ENCODE measurements around the gene C16orf82.

The C16orf82 gene

DNA sequence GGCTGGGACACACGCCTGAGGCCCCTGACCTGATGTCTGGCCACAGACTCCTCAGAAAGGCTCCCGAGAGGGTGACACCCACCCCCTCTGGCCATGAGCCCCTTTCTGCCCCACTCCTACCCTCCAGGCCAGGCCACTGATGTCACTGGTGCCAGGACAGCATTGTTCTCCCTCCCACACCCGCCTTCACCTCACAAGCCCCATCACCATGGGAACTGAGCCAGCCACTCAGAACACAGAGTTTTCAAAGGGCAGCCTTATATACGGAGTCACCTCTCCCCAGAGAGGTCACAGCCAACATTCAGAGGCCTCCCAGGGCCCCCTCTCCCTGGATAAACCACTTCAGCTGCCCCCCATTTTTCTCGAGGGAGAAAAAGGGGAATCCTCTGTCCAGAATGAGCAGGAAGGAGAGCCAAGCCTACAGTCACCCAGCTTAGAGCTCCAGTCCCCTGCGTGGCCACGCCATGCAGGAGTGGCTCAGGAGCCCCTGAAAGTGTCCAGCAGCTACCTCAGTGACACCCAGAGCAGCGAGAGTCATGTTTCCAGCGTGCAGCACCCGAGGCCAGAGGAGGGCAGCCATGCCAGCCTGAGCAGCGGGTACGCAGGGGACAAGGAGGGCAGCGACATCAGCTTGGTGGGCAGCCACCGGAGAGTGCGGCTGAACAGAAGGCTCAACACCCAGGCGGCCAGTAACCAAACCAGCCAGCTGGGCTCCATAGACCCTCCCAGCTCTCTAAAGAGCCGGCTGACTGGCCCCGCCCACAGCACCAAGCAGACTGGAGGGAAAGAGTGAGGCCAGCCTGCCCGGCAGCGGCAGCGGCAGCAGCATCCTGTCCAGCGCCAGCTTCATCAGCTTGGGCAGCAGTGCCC is at the start of gene C16orf82:
C16orf82 (plus strand) TSS at position 260 of the 870 bp plus-strand sequence.
- Histone ChIP-seq H3K4me1 (ENCODE audit: insufficient read depth, poor library complexity, severe bottlenecking) (no peaks in the 10 kb centered on the region), H3K36me3 (ENCODE audit: low read depth) (no peaks in the 10 kb centered on the region), H3K27me3 (ENCODE audit: insufficient read depth, poor library complexity, severe bottlenecking) (no peaks in the 10 kb centered on the region), H3K4me3 (ENCODE audit: severe bottlenecking) (no peak within 1 kb of the TSS), H3K27ac (ENCODE audit: poor library complexity, severe bottlenecking) (no peak within 1 kb of the TSS), H3K9me3 (ENCODE audit: severe bottlenecking) (no peaks in the 10 kb centered on the region)
- no peak for DNase-seq (ENCODE audit: low spot score)
- peak; percentile 38; the same call in 1 of the 3 replicates for ATAC-seq (ENCODE audit: low read depth)
- TF ChIP-seq, protein P1, sequence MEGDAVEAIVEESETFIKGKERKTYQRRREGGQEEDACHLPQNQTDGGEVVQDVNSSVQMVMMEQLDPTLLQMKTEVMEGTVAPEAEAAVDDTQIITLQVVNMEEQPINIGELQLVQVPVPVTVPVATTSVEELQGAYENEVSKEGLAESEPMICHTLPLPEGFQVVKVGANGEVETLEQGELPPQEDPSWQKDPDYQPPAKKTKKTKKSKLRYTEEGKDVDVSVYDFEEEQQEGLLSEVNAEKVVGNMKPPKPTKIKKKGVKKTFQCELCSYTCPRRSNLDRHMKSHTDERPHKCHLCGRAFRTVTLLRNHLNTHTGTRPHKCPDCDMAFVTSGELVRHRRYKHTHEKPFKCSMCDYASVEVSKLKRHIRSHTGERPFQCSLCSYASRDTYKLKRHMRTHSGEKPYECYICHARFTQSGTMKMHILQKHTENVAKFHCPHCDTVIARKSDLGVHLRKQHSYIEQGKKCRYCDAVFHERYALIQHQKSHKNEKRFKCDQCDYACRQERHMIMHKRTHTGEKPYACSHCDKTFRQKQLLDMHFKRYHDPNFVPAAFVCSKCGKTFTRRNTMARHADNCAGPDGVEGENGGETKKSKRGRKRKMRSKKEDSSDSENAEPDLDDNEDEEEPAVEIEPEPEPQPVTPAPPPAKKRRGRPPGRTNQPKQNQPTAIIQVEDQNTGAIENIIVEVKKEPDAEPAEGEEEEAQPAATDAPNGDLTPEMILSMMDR (IDR thresholded peaks at IDR 0.05; ENCODE audit: poor library complexity, severe bottlenecking) = no peak

DNA sequence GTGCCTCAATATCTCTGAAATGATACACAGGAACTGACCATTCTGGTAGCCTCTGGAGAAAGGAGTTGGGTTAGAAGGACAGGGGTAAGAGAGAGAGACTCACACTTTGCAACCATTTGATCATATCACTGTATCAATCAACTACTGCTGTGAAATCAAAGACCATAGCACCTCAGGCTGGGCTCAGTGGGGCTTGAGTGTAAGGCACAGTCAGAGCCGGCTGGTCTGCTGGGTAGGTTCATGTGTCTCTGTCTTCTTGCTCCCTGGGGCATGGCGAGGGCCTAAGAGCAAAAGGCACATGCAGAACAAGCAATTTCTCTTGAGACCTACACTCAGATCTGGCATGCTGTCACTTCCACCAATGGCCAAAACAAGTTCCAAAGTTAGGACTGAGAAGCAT is 46.7 kb upstream of the C16orf82 start:
- H3K4me1 ChIP-seq (ENCODE audit: insufficient read depth, poor library complexity, severe bottlenecking) = no peaks in the 10 kb centered on the region
- TF ChIP-seq, protein P1 (IDR thresholded peaks at IDR 0.05; ENCODE audit: poor library complexity, severe bottlenecking) = no peak
- H3K27ac ChIP-seq (ENCODE audit: poor library complexity, severe bottlenecking) = no peak overlapping the region
- DNase-seq (ENCODE audit: low spot score) (no peak), ATAC-seq (ENCODE audit: low read depth) (no peak)
- no peaks in the 10 kb centered on the region for H3K9me3 ChIP-seq (ENCODE audit: severe bottlenecking)
- H3K4me3 ChIP-seq (ENCODE audit: severe bottlenecking) = no peak overlapping the region
- no peaks in the 10 kb centered on the region for H3K36me3 ChIP-seq (ENCODE audit: low read depth)
- H3K27me3 ChIP-seq (ENCODE audit: insufficient read depth, poor library complexity, severe bottlenecking) = no peaks in the 10 kb centered on the region

DNA sequence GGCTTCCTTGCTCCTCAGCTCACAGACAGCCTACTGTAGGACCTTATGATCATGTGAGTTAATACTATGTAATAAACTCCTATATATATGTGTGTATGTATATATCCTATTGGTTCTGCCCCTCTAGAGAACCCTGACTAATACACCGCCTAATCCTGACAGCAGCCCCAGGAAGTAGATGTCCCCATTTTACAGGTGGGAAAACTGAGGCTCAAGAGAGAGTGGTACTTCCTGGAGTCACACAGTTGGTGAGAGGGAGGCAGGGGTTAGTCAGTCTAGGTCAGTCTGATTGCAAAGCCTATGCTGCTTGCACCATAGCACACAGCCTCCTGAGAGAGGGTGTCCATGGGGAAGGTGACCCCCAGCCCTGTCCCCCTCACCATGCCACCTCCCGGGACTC is 42.7 kb upstream of the C16orf82 start:
- Histone ChIP-seq H3K4me3 (ENCODE audit: severe bottlenecking) (no peak overlapping the region), H3K4me1 (ENCODE audit: insufficient read depth, poor library complexity, severe bottlenecking) (no peaks in the 10 kb centered on the region), H3K27me3 (ENCODE audit: insufficient read depth, poor library complexity, severe bottlenecking) (no peaks in the 10 kb centered on the region), H3K27ac (ENCODE audit: poor library complexity, severe bottlenecking) (no peak overlapping the region), H3K9me3 (ENCODE audit: severe bottlenecking) (no peaks in the 10 kb centered on the region), H3K36me3 (ENCODE audit: low read depth) (no peaks in the 10 kb centered on the region)
- ATAC-seq (ENCODE audit: low read depth) = no peak
- TF ChIP-seq, protein P1 (IDR thresholded peaks at IDR 0.05; ENCODE audit: poor library complexity, severe bottlenecking) = no peak
- DNase-seq (ENCODE audit: low spot score) = no peak

DNA sequence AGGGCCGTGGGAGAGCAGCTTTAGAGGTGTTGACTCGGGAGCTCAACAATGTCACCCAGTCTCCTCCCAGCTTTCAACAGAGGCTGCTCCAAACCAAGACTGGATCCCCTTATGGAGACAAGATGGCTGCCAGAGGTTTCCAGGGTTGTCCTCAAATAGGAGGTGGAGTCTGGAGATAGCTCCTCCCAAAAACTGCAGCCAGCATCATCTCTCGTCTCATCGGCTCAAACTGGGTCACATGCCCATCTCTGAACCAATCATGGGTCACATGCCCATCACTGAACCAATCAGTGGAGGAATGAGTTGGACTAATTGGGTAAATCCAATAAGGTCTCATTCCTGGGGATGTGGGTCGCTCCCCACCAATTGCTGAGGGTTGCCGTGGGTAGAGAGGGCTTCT is 41.1 kb upstream of the C16orf82 start:
- Histone ChIP-seq H3K9me3 (ENCODE audit: severe bottlenecking) (no peaks in the 10 kb centered on the region), H3K4me3 (ENCODE audit: severe bottlenecking) (no peak overlapping the region), H3K36me3 (ENCODE audit: low read depth) (no peaks in the 10 kb centered on the region), H3K27ac (ENCODE audit: poor library complexity, severe bottlenecking) (no peak overlapping the region), H3K27me3 (ENCODE audit: insufficient read depth, poor library complexity, severe bottlenecking) (no peaks in the 10 kb centered on the region), H3K4me1 (ENCODE audit: insufficient read depth, poor library complexity, severe bottlenecking) (no peaks in the 10 kb centered on the region)
- no peak for DNase-seq (ENCODE audit: low spot score)
- ATAC-seq (ENCODE audit: low read depth) = no peak
- TF ChIP-seq, protein P1 (IDR thresholded peaks at IDR 0.05; ENCODE audit: poor library complexity, severe bottlenecking) = no peak

DNA sequence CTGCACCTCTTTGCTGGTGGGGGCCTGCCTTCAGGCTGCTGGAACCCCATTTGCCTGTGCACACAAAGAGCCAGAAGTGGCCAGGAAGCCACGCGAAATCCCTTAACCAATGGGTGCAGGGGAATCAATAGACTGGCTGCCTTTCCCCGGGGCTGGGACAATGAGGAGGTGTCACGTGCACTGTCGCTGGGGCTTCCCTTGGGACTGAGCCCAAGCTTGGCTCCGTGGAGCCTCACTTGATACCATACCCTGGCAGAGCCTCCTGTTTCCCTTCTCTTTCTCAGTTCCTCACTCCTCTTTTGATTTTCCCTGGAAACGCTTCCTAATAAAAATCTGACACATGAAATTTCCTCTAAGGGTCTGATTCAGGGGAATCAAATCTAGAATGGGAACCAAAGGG is 38.8 kb upstream of the C16orf82 start:
- ATAC-seq (ENCODE audit: low read depth) (no peak), DNase-seq (ENCODE audit: low spot score) (no peak)
- Histone ChIP-seq H3K4me1 (ENCODE audit: insufficient read depth, poor library complexity, severe bottlenecking) (no peaks in the 10 kb centered on the region), H3K4me3 (ENCODE audit: severe bottlenecking) (no peak overlapping the region), H3K36me3 (ENCODE audit: low read depth) (no peaks in the 10 kb centered on the region), H3K9me3 (ENCODE audit: severe bottlenecking) (no peaks in the 10 kb centered on the region), H3K27me3 (ENCODE audit: insufficient read depth, poor library complexity, severe bottlenecking) (no peaks in the 10 kb centered on the region), H3K27ac (ENCODE audit: poor library complexity, severe bottlenecking) (no peak overlapping the region)
- TF ChIP-seq, protein P1 (IDR thresholded peaks at IDR 0.05; ENCODE audit: poor library complexity, severe bottlenecking) = no peak

Data from RWPE2 (cell line).